Effector CD8-positive, alpha-beta T cell (primary cell): ENCODE data around the gene PTPRH.
"Not testable (repeated sequence)": the region's sequence is repeated elsewhere in the genome, so short reads cannot be mapped to it uniquely, and the experiment has no call there.

Experiments
- DNase-seq: peaks from one replicate; lab custom pipeline; 2025; lab: John Stamatoyannopoulos, UW

Gene PTPRH

DNA sequence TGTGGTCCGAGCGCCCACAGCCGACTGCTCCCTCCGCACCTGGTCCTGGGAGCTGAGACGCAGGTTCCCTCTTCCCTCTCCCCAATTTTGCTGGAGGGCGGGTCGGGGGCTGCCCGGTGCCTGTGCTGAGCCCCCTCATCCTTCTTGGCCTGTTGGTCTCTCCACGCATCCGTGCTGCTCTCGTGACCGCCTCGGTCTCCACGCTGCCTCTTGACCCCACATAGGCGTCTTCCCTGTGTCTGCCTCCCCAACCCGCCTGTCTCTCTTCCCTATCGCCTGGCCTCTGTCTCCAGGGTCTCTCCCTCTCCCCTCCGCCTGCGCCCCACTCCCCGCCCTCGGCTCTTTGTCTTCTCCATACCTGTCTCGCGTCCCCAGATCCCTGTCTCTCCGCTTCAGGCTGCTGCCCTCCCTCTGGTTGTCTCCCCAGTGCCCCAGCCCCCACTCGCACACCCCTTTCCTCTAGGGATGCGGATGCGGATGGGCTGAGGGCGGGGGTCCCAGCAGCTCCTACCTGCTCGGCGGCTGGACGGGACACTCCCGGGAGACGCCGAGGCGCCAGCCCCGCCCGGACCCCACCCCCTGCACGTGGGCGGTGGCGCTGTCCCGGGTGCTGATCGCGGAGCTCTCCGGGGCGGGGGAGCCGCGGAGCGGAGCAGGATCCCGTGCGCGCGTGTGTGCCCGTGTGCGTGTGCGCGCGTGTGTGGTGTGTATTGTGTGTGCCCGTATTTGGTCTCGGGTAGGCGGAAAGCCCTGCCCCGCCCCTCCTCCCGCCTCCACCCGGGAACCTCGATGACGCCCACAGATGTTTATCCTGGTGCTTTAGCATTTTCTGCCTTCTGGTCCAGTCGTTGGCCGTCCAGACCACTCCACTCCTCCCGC, 29.5 kb downstream of the PTPRH start, which contains the start of gene SYT5:
Gene SYT5, minus strand, starts transcription at position 684 of the 879 bp plus-strand sequence. CDS start 1,248 bp downstream, outside the sequence.
- peak; percentile 31 for DNase-seq

DNA sequence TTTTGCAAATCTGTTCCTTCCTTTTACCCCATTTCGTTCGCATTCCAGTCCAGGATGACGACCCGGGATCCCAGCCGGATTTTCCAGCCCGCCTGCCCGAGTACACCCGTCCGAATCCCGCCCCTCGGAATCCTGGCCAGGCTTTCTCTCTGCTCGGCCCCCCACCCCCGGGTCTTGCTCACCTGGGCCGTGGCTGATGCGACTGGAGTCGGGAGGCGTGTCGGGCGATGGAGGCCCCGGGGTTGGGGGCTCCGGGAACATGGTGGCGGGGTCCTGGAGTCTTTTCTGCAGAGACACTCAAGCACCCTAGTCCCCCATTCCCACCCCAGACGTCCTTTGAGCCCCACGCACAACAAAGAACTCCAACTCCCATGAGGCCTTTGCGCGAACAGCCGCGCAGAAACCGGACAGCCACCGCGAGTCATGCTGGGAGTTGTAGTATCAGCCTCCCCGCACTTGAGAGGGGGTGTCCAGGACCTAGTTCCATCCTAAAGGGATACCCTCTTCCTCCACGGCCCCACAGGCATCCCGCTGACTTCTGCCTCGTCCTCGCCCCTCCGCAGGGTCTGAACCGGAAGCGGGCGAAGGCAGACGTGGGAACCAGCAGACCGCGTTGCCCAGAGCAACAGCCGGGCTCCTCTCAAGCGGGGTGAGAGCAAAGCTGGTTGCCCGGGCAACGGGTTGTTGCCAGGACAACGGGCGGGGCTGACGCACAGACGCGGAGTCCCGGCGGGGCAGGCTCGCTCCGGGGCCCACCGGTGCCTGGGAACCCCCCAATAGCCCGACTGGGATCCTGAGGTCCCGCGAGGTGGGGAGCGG, 30.3 kb downstream of the PTPRH start:
- peak; percentile 92 for DNase-seq

DNA sequence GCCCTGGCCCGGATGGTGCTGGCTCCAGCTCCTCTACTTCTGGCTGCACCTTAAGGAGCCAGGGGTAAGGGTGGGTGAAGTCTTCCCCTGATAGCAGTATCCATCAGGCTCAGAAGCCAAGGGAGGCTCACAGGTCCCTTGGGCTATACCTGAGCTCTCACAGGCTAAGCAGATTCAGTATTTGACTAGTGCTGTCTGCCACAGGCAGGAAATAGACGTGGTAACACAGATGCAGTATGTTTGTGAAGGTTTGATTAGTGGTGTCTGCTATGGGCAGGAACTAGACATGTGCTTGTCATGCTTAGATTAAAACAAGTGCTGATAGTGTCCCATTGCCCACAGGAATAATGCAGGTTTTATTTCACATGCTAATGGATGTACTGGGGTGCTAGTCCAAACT, 33.2 kb downstream of the PTPRH start:
- no peak for DNase-seq

DNA sequence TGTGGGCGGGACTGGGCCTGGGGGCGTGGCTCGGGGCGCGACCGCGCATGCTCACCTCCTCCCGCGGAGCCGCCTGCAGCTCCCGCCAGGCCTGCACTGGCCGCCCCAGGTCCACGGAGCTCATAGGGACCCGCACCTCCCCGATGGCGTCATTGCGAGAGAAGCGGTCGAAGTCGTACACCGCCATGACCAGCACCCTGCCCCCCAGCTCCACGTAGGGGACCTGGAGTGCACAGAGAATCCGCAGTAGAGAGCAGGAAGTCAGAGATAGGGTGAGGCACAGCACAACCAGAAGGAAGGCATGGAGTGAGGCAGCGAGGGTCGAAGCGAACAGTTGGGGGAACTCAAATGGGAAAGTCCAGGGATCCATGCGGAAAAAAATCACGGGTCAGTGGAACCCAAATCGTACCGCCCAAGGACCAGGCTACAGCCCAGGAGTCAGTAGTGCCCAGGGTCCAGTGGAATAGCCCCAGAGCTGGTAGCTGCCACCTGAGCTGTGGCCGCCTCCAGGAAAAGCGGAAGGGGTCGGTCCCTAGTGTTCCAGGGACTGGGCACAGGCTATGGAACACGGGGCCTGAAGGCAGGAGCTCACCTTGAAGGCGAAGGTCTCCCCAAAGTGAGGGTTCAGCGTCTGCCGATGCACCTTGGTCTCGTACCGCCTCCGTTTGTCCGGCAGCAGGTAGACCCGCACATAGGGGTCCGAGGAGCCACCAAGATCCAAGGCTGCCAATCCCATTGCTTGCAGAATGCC, 34.0 kb downstream of the PTPRH start:
- DNase-seq = no peak

- no peak for DNase-seq
Observed at GRCh38 chr19:55174425-55175116, 34.7 kb downstream of the PTPRH start.

DNA sequence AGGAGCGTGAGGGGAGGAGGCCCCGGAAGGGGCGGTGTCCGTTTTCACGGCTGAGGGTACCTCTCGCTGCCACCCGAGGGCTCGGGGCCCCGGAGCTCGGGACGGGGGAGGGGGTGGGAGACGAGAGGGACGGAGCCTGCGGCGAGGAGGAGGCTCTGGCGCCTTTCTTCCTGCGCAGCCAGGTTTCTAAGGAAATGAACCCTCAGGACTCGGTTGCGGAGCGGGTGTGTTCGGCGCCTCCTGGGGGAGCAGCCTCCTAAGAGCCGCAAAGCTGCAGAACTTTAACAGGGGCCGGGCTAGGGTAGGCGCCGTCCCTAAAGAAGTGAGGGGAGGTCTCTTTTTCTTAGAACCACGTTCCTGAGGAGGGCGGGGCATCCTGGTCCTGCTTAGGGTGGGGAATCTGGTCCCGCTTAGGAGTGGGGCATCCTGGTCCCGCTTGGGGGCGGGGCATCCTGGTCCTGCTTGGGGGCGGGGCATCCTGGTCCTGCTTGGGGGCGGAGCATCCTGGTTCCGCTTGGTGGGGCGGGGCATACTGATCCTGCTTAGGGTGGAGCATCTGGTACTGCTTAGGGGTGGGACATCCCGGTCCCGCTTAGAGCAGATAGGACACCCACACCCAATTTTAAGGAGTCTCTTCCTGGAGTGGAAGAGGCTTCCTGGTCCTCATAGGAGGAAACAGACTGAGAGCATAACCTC, 35.4 kb downstream of the PTPRH start:
- peak; percentile 16 for DNase-seq

DNA sequence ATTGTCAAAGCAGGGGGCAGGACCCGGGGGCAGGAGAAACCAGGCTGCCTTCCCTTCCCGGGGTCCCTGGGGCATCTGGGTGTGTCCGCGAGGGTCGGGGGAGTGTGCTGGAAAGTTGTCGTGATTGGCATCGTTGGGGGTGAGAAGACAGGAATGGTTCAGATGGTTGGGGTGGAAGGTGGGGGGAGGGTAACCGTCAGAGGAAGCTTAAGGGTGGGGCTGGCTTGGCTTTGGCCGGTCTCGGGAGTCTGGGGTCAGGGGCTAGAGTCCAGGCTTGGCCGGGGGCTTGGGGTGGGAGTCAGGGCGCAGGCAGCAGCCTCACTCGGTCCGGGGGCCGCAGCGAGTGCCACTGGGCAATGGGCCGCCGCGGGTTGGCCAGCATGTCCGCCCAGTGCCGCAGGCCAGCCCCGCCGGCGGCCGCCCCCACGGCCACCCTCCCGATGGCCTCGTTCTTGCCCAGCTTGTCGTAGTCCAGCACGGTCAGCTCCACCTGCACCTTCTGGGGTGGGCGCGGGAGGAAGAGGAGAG, 36.1 kb downstream of the PTPRH start:
- DNase-seq = no peak

DNA sequence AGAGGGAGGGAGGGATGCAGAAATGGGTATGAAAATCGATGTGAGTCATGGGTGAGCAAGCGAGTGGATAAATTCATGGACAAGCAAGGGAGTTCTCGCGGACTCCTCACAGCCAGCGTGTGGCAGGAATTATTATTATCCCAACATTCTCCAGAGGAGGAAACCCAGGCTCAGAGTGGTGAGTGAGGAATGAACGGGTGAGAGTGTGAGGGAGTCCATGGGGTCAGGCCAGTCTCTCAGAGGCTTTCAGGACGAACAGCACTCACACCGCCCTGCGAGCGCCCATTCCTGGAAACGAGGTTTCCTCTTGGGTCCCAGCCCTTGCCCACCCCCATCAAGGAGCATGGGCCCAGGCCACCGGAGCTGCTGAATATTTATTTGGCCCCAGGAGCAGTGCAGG, 36.6 kb downstream of the PTPRH start:
- DNase-seq = no peak

GRCh38 chr19:55172318-55172717, 37.0 kb downstream of the PTPRH start:
- not testable (repeated sequence) for DNase-seq

DNA sequence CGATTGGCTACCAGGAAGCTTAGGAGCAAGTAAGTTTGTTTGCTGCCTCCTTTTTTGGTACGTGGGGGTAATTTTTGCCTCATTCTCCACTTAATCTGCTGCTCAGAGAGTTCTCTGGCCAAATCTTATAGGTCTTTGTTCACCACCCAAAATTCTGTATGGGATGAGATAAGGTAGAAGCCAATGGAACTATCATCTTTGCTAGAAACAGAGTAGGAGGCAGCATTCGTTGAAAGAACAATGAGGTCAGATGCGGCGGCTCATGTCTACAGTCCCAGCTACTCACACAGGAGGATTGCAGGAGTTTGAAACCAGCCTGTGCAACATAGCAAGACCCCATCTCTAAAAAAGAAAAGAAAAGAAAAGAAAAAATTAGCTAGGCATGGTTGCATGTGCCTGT, 37.9 kb downstream of the PTPRH start:
- DNase-seq = no peak

DNA sequence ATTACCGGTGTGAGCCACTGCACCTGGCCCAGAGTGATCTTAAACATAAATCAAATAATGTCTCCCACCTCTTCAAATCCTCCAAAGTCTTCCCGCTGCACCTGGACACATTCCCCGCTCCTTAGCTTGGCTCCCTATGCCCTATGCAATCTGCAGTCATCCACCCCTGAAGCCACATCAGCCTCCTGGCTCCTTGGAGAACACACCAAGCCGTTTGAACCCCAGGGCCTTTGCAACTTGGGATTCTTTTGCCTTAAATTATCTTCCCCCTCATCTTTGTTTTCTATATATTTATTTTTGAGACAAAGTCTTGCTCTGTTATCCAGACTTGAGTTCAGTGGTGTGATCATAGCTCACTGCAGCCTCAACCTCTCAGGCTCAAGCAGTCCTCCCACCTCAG, 40.2 kb downstream of the PTPRH start:
- DNase-seq = no peak

GRCh38 chr19:55166530-55167268, 42.6 kb downstream of the PTPRH start, which contains the start of gene DNAAF3:
TSS of gene DNAAF3 (minus strand) at chr19:55166613. CDS start at chr19:55166413, 200 bp downstream.
- peak; percentile 21 for DNase-seq

DNA sequence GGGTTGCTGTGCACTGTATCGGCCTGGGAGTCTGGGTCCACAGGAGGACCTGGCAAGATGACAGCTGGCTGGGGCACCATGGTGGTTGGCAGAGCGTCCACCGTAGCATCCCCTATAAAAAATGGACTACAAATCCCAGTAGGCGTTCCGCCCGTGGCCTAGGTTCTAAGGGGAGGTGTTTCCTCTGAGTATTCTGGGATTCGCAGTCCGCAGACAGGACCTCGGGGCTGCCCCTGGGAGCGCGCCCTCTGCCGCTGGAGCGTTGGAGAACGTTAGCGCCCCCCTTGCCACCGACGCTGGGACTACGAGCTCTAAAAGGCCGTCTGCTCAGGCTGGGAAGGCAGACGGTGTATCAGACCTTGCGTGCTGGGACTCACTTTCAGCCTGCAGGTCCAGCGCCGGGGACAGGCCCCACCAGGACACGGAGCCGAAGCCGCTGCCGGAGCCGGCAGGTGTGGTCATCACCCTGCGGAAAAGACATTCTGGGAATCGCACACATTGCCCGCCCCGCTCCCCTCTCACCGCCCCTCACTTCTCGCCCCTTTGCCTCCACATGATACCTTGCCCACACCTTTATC, 43.3 kb downstream of the PTPRH start:
- DNase-seq = no peak

DNA sequence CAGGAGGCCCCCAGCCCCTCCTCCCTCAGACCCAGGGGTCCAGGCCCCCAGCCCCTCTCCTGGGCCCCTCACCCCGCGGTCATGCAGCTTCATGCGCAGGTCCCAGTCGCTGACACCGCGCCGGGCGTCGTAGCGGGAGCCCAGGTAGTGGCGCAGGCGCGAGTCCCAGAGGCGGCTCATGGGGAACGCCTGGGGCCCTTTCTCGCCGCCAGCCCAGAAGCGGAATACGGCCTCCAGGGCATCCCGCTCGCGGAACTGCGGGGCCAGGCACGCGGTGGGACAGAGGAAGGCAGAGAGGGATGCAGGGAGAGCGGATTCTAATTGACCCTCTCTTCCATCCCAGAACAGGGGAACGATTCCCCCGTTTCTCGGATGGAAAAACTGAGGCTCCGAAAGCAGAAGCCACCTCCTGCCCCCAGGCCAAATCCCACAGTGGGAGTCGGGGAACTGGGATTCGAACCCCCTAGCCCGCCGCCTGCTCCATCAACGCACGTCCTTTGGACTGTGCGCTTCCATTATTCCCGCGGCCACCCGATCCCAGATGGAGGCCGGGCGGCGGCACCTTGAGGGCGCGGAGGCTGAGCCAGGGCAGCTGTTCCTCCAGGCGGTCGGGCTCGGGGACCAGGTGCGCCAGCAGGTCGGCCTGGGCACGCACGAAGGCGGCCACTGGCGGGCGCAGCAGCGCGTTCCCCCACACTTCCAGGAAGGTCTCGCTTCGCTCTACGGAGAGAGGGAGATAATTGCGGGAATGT, 47.6 kb downstream of the PTPRH start:
- DNase-seq = no peak

DNA sequence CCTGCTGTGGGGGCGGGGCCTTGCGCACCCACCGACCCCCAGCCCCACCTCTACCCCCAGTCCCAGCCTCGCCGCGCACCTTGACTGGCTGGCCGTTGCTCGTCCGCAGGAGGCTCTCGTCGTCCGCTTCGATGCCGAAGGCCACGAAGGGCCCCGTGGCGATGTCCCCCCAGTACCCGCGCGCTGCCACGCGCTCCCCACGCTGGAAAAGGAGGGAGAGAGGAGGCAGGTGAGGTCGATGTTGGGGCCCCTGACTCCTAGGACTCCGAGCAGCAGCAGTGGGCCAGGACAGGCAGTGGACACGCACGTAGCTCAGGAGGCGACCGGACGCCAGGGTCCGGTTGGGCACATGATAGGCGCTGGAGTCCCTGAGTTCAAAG, 48.3 kb downstream of the PTPRH start:
- DNase-seq = no peak

- peak; percentile 82 for DNase-seq
Observed at GRCh38 chr19:55160128-55160985, 48.9 kb downstream of the PTPRH start.

DNA sequence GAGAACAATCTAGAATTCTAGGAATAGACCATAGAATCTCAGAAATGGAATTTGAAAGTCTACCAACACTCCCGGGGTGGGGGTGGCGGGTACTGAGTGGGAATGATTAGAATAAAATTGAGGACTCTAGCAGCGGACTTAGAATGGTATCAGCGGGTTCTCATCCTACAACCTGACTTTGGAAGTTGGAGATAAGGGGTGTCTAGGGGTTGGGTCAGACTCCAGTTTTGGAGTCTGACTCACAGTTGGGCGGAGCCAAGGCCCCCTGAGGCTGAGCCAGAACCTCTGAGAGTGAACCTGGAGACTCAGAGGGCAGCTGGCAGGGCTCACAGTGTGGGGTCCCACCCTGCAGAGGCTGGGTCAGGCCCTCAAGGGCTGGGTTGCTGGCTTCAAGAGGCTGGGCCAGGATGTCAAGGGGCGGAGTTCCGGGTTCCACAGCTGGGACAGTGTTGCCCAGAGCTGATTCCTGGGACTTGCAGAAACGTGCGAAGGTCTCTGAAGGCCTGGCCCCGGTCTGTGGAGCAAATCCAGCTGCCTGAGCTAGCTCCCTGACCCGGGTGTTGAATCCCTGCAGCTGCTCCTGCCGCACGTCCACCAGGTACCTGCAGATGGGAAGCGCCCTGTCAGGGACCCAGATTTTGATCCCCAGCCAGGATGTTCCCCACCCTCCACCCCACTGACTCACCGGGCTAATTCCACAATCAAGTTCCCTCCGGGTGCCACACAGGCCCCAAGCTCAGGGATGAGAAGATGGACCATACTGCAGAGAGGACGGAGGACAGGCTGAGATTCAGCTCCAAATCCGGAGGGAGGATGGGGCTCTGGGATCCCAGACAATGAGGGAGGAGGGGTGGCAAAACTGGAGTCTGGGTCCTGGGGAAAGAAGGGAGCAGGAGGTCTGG, 50.2 kb downstream of the PTPRH start:
- DNase-seq = no peak
